SU-DHL-6 (cell line): ENCODE data around the gene CADM1.

Experiments used
- EZH2phosphoT487 ChIP-seq: fragments of 200-600 bp; sonication (generic), shearing (Covaris generic); conservative IDR thresholded peaks from 2 replicates; pipeline ENCODE4 v1.6.1; 2018; ENCODE audit warnings: mild to moderate bottlenecking, antibody characterized with exemption, low read length, moderate library complexity, mixed read lengths
- TF ChIP-seq, protein P1 (sequence below): fragments of 200-600 bp; sonication (generic); IDR thresholded peaks from one replicate; pipeline ENCODE4 v1.5.1; 2017; ENCODE audit warnings: antibody characterized with exemption, mild to moderate bottlenecking, low read length, moderate library complexity; ENCODE audit not compliant: insufficient read depth, poor library complexity, severe bottlenecking

GRCh38 chr11:115221461-115222069 is 282.6 kb downstream of the CADM1 start:
- TF ChIP-seq, protein P1, sequence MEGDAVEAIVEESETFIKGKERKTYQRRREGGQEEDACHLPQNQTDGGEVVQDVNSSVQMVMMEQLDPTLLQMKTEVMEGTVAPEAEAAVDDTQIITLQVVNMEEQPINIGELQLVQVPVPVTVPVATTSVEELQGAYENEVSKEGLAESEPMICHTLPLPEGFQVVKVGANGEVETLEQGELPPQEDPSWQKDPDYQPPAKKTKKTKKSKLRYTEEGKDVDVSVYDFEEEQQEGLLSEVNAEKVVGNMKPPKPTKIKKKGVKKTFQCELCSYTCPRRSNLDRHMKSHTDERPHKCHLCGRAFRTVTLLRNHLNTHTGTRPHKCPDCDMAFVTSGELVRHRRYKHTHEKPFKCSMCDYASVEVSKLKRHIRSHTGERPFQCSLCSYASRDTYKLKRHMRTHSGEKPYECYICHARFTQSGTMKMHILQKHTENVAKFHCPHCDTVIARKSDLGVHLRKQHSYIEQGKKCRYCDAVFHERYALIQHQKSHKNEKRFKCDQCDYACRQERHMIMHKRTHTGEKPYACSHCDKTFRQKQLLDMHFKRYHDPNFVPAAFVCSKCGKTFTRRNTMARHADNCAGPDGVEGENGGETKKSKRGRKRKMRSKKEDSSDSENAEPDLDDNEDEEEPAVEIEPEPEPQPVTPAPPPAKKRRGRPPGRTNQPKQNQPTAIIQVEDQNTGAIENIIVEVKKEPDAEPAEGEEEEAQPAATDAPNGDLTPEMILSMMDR, result no peak
- TF ChIP-seq EZH2phosphoT487, result no peak
